HEK293T (cell line): ENCODE measurements around the gene RPSA.

Experiments
- FOXM1 ChIP-seq: fragments of 450-650 bp; IDR thresholded peaks from 2 replicates; pipeline ENCODE4 v1.6.1; 2017; ENCODE audit warnings: mild to moderate bottlenecking, borderline replicate concordance
- LEF1 ChIP-seq: fragments of 450-650 bp; IDR thresholded peaks from 2 replicates; pipeline ENCODE4 v1.6.1; 2017; ENCODE audit warnings: mild to moderate bottlenecking, borderline replicate concordance
- TF ChIP-seq, protein P1 (sequence below): fragments of 450-650 bp; IDR thresholded peaks from 2 replicates; pipeline ENCODE4 v1.6.1; 2016

DNA sequence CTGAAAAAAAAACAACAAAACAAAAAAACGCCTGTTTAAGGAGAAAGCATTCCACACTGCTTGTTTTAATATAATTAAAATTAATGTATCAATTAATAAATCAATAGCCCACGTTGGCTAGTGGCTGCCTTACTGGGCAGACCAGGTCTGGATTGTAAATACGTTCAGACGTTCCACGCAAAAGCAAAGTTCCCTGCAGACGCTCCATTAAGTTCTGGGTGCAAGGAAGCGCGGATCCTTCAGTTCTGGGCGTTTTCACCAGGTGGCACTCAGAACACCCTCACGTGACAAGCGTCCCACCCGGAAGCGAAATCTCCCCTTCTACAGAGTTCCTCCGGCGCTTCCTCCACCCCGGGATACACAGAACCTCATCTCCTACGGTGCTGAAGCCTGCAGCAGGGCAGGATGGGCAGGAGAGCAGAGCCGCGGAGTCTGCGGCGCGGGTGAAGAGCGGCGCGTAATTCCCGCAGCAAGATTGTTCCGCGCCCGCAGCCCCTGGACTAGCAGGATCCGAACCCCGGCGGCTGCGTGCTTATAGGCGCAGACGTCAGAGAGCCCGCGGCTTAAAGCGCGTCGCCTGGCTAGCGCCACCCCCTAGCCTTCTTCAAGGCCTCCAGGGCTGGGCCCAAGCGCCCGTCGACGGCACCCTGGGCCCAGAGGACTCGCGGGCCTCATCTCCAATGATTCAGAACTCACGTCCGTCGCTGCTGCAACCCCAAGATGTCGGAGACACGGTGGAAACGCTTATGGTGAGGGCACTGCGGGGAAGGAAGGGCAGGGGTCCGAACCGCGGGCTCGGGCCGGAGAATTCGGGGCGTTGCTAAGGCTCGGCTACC, 23.3 kb upstream of the RPSA start, which contains the start of gene SLC25A38:
- TF ChIP-seq FOXM1 = no peak
- TF ChIP-seq, protein P1, sequence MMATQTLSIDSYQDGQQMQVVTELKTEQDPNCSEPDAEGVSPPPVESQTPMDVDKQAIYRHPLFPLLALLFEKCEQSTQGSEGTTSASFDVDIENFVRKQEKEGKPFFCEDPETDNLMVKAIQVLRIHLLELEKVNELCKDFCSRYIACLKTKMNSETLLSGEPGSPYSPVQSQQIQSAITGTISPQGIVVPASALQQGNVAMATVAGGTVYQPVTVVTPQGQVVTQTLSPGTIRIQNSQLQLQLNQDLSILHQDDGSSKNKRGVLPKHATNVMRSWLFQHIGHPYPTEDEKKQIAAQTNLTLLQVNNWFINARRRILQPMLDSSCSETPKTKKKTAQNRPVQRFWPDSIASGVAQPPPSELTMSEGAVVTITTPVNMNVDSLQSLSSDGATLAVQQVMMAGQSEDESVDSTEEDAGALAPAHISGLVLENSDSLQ = peak; percentile 42; the same call in 1 of the 2 replicates
- no peak for TF ChIP-seq LEF1
